ENCODE measurements around the gene PFAS.

PFAS gene

GRCh38 chr17:8277317-8277716 is 28.2 kb downstream of the PFAS start:
- Histone ChIP-seq H3K4me1 (ENCODE audit: control insufficient read depth in 1 of 2, insufficient read depth in 2 of 2, low read length in 2 of 2) (no peaks in the 10 kb centered on the region), H3K9me3 (ENCODE audit: control insufficient read depth in 1 of 2, low read length in 2 of 2) (no peaks in the 10 kb centered on the region), H3K36me3 (ENCODE audit: control insufficient read depth in 1 of 2, insufficient read depth in 2 of 2, low read length in 2 of 2) (no peaks in the 10 kb centered on the region), H3K27ac (ENCODE audit: low read length) (no peak overlapping the region), H3K4me3 (ENCODE audit: low read depth in 1 of 2, low read length in 2 of 2) (no peak overlapping the region), H3K27me3 (ENCODE audit: low read depth, low read length) (no peaks in the 10 kb centered on the region)

GRCh38 chr17:8282345-8282744 is 33.3 kb downstream of the PFAS start:
- H3K27me3 ChIP-seq (ENCODE audit: low read depth, low read length): no peaks in the 10 kb centered on the region
- H3K36me3 ChIP-seq (ENCODE audit: control insufficient read depth in 1 of 2, insufficient read depth in 2 of 2, low read length in 2 of 2): no peaks in the 10 kb centered on the region
- H3K4me1 ChIP-seq (ENCODE audit: control insufficient read depth in 1 of 2, insufficient read depth in 2 of 2, low read length in 2 of 2): no peaks in the 10 kb centered on the region
- no peak overlapping the region for H3K4me3 ChIP-seq (ENCODE audit: low read depth in 1 of 2, low read length in 2 of 2)
- no peak overlapping the region for H3K27ac ChIP-seq (ENCODE audit: low read length)
- H3K9me3 ChIP-seq (ENCODE audit: control insufficient read depth in 1 of 2, low read length in 2 of 2): no peaks in the 10 kb centered on the region

GRCh38 chr17:8283356-8283755 is 34.3 kb downstream of the PFAS start:
- no peak overlapping the region for H3K4me3 ChIP-seq (ENCODE audit: low read depth in 1 of 2, low read length in 2 of 2)
- no peak overlapping the region for H3K27ac ChIP-seq (ENCODE audit: low read length)
- peaks cover 0 to 8% of the 10 kb centered on the region in 2 donors for H3K4me1 ChIP-seq (ENCODE audit: control insufficient read depth in 1 of 2, insufficient read depth in 2 of 2, low read length in 2 of 2)
- no peaks in the 10 kb centered on the region for H3K27me3 ChIP-seq (ENCODE audit: low read depth, low read length)
- H3K36me3 ChIP-seq (ENCODE audit: control insufficient read depth in 1 of 2, insufficient read depth in 2 of 2, low read length in 2 of 2): no peaks in the 10 kb centered on the region
- H3K9me3 ChIP-seq (ENCODE audit: control insufficient read depth in 1 of 2, low read length in 2 of 2): no peaks in the 10 kb centered on the region

- Histone ChIP-seq H3K27me3 (ENCODE audit: low read depth, low read length) (no peaks in the 10 kb centered on the region), H3K9me3 (ENCODE audit: control insufficient read depth in 1 of 2, low read length in 2 of 2) (no peaks in the 10 kb centered on the region), H3K27ac (ENCODE audit: low read length) (no peak overlapping the region), H3K4me3 (ENCODE audit: low read depth in 1 of 2, low read length in 2 of 2) (no peak overlapping the region), H3K4me1 (ENCODE audit: control insufficient read depth in 1 of 2, insufficient read depth in 2 of 2, low read length in 2 of 2) (peaks cover 1 to 9% of the 10 kb centered on the region in 2 donors), H3K36me3 (ENCODE audit: control insufficient read depth in 1 of 2, insufficient read depth in 2 of 2, low read length in 2 of 2) (no peaks in the 10 kb centered on the region)
These were observed 35.0 kb downstream of the PFAS start for GRCh38 chr17:8284126-8284525.

GRCh38 chr17:8285270-8286181 is 36.4 kb downstream of the PFAS start:
- Histone ChIP-seq H3K27ac (ENCODE audit: low read length) (no peak overlapping the region), H3K4me3 (ENCODE audit: low read depth in 1 of 2, low read length in 2 of 2) (no peak overlapping the region), H3K36me3 (ENCODE audit: control insufficient read depth in 1 of 2, insufficient read depth in 2 of 2, low read length in 2 of 2) (peaks cover 0 to 3% of the 10 kb centered on the region in 2 donors)

GRCh38 chr17:8287651-8288335 is 38.7 kb downstream of the PFAS start:
- Histone ChIP-seq H3K27ac (ENCODE audit: low read length) (peak overlapping the region; percentile 95), H3K36me3 (ENCODE audit: control insufficient read depth in 1 of 2, insufficient read depth in 2 of 2, low read length in 2 of 2) (peaks cover 0 to 3% of the 10 kb centered on the region in 2 donors), H3K4me3 (ENCODE audit: low read depth in 1 of 2, low read length in 2 of 2) (peak overlapping the region; percentile 83 to 84), H3K4me1 (ENCODE audit: control insufficient read depth in 1 of 2, insufficient read depth in 2 of 2, low read length in 2 of 2) (peaks cover 7 to 19% of the 10 kb centered on the region in 2 donors), H3K27me3 (ENCODE audit: low read depth, low read length) (no peaks in the 10 kb centered on the region), H3K9me3 (ENCODE audit: control insufficient read depth in 1 of 2, low read length in 2 of 2) (no peaks in the 10 kb centered on the region)

More at GRCh38 chr17:8285270-8286181, 36.4 kb downstream of the PFAS start:
- Histone ChIP-seq H3K9me3 (ENCODE audit: control insufficient read depth in 1 of 2, low read length in 2 of 2) (no peaks in the 10 kb centered on the region), H3K27me3 (ENCODE audit: low read depth, low read length) (no peaks in the 10 kb centered on the region), H3K4me1 (ENCODE audit: control insufficient read depth in 1 of 2, insufficient read depth in 2 of 2, low read length in 2 of 2) (peaks cover 7 to 19% of the 10 kb centered on the region in 2 donors)

- Histone ChIP-seq H3K9me3 (ENCODE audit: control insufficient read depth in 1 of 2, low read length in 2 of 2) (no peaks in the 10 kb centered on the region), H3K27ac (ENCODE audit: low read length) (peak within 1 kb of the TSS; percentile 95), H3K27me3 (ENCODE audit: low read depth, low read length) (no peaks in the 10 kb centered on the region), H3K36me3 (ENCODE audit: control insufficient read depth in 1 of 2, insufficient read depth in 2 of 2, low read length in 2 of 2) (peaks cover 0 to 3% of the 10 kb centered on the region in 2 donors), H3K4me1 (ENCODE audit: control insufficient read depth in 1 of 2, insufficient read depth in 2 of 2, low read length in 2 of 2) (peaks cover 7 to 19% of the 10 kb centered on the region in 2 donors), H3K4me3 (ENCODE audit: low read depth in 1 of 2, low read length in 2 of 2) (peak within 1 kb of the TSS; percentile 83 to 84)
These were observed 39.4 kb downstream of the PFAS start, which contains the start of gene RANGRF for GRCh38 chr17:8288336-8289102. Gene RANGRF (plus strand): TSS chr17:8288670. CDS start chr17:8288789, 119 bp downstream.

- Histone ChIP-seq H3K4me1 (ENCODE audit: control insufficient read depth in 1 of 2, insufficient read depth in 2 of 2, low read length in 2 of 2) (peaks cover 7 to 19% of the 10 kb centered on the region in 2 donors), H3K9me3 (ENCODE audit: control insufficient read depth in 1 of 2, low read length in 2 of 2) (no peaks in the 10 kb centered on the region), H3K27me3 (ENCODE audit: low read depth, low read length) (no peaks in the 10 kb centered on the region), H3K4me3 (ENCODE audit: low read depth in 1 of 2, low read length in 2 of 2) (peak overlapping the region; percentile 83 to 84), H3K27ac (ENCODE audit: low read length) (peak overlapping the region; percentile 95), H3K36me3 (ENCODE audit: control insufficient read depth in 1 of 2, insufficient read depth in 2 of 2, low read length in 2 of 2) (peaks cover 0 to 3% of the 10 kb centered on the region in 2 donors)
These were observed 40.0 kb downstream of the PFAS start for GRCh38 chr17:8289103-8289397.

- Histone ChIP-seq H3K27me3 (ENCODE audit: low read depth, low read length) (no peaks in the 10 kb centered on the region), H3K4me1 (ENCODE audit: control insufficient read depth in 1 of 2, insufficient read depth in 2 of 2, low read length in 2 of 2) (peaks cover 11 to 28% of the 10 kb centered on the region in 2 donors), H3K4me3 (ENCODE audit: low read depth in 1 of 2, low read length in 2 of 2) (no peak overlapping the region), H3K27ac (ENCODE audit: low read length) (no peak overlapping the region), H3K36me3 (ENCODE audit: control insufficient read depth in 1 of 2, insufficient read depth in 2 of 2, low read length in 2 of 2) (peaks cover 0 to 3% of the 10 kb centered on the region in 2 donors), H3K9me3 (ENCODE audit: control insufficient read depth in 1 of 2, low read length in 2 of 2) (no peaks in the 10 kb centered on the region)
These were observed 41.0 kb downstream of the PFAS start for GRCh38 chr17:8290043-8290442.

GRCh38 chr17:8292639-8293395 is 43.7 kb downstream of the PFAS start:
- Histone ChIP-seq H3K27me3 (ENCODE audit: low read depth, low read length) (no peaks in the 10 kb centered on the region), H3K4me1 (ENCODE audit: control insufficient read depth in 1 of 2, insufficient read depth in 2 of 2, low read length in 2 of 2) (peaks cover 11 to 25% of the 10 kb centered on the region in 2 donors), H3K27ac (ENCODE audit: low read length) (no peak overlapping the region), H3K9me3 (ENCODE audit: control insufficient read depth in 1 of 2, low read length in 2 of 2) (no peaks in the 10 kb centered on the region), H3K36me3 (ENCODE audit: control insufficient read depth in 1 of 2, insufficient read depth in 2 of 2, low read length in 2 of 2) (peaks cover 0 to 3% of the 10 kb centered on the region in 2 donors), H3K4me3 (ENCODE audit: low read depth in 1 of 2, low read length in 2 of 2) (no peak overlapping the region)
